ENCODE measurements around the gene MTA2.

DNA sequence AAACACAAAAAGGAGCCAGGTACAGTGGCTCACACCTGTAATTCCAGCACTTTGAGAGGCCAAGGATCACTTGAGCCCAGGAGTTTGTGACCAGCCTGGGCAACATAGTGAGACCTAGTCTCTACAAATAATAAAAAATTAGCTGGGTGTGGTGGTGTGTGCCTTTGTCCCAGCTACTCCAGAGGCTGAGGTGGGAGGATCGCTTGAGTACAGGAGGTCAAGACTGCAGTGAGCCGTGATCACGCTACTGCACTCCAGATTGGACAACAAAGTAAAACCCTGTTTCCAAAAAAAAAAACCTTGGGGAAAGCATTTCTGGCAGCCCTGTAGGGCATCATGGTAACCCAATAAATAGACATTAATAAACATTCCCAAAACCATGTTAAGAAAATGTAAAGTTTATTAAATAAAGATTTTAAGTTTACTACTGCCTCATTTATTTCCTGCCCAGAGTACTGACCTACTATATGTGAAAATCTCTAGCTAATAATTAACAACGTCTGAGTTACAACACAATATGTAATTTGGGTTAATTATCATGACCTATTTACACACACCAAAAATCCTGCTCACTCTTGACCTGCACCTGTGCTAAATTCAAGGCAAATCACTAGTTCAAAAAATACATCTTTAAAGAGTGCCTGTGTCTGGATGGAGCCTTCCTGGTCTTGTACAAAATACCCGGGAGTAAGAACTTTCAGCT, 36.4 kb downstream of the MTA2 start:
- TF ChIP-seq, protein P1, sequence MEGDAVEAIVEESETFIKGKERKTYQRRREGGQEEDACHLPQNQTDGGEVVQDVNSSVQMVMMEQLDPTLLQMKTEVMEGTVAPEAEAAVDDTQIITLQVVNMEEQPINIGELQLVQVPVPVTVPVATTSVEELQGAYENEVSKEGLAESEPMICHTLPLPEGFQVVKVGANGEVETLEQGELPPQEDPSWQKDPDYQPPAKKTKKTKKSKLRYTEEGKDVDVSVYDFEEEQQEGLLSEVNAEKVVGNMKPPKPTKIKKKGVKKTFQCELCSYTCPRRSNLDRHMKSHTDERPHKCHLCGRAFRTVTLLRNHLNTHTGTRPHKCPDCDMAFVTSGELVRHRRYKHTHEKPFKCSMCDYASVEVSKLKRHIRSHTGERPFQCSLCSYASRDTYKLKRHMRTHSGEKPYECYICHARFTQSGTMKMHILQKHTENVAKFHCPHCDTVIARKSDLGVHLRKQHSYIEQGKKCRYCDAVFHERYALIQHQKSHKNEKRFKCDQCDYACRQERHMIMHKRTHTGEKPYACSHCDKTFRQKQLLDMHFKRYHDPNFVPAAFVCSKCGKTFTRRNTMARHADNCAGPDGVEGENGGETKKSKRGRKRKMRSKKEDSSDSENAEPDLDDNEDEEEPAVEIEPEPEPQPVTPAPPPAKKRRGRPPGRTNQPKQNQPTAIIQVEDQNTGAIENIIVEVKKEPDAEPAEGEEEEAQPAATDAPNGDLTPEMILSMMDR (IDR thresholded peaks at IDR 0.05; ENCODE audit: low read length): no peak
- no peak for TF ChIP-seq EZH2 (IDR thresholded peaks at IDR 0.05; ENCODE audit: borderline replicate concordance, low read length)
